PC-3 (cell line): Measurements from ENCODE around the gene EPS8L3. TPM values are rescaled to one million over a fixed set of nuclear protein-coding genes. Genes with fewer than 3 reads are reported as not detected.

ENCODE experiments used
- ATAC-seq: fragments of 200-7000 bp; cut with Tn5 transposase; 2 replicates; pipeline ENCODE4 v1.9.1; 2020; ENCODE audit warnings: mild to moderate bottlenecking, moderate library complexity
- BruUV-seq: library from RNA; stranded (reverse); fragments of 400-500 nt; replicated peaks from 2 replicates; lab custom pipeline; 2021; lab: Mats Ljungman, UMichigan
- CTCF ChIA-PET: fragments of 300-600 bp; sonication (Branson Sonifier 250); formaldehyde crosslinking; loops from one replicate; lab custom pipeline; 2022; ENCODE audit warnings: antibody characterized with exemption; lab: Charles Lee
- POLR2A ChIA-PET: fragments of 300-600 bp; sonication (Branson Sonifier 250); formaldehyde crosslinking; loops from one replicate; lab custom pipeline; 2022; ENCODE audit warnings: antibody characterized with exemption; ENCODE audit not compliant: unreplicated experiment; lab: Charles Lee
- DNase-seq: peaks from one replicate; pipeline ENCODE4 v3.0.0-alpha.2; 2015
- H2AFZ ChIP-seq: fragments of 300-600 bp; sonication (generic); 2 replicates; pipeline ENCODE4 v1.6.0; 2016; ENCODE audit warnings: antibody characterized with exemption, low read length
- H3F3A ChIP-seq: fragments of 300-600 bp; sonication (generic); one replicate; pipeline ENCODE4 v1.6.0; 2017; ENCODE audit warnings: antibody characterized with exemption, low read length, control low read depth, mild to moderate bottlenecking; ENCODE audit not compliant: unreplicated experiment
- H3K27ac ChIP-seq: fragments of 300-600 bp; sonication (generic); 2 replicates; pipeline ENCODE4 v1.5.1; 2016; ENCODE audit warnings: mild to moderate bottlenecking, low read length
- H3K27me3 ChIP-seq: fragments of 300-600 bp; sonication (generic); 2 replicates; pipeline ENCODE4 v1.6.1; 2016; ENCODE audit warnings: low read length, mixed read lengths
- H3K36me3 ChIP-seq: fragments of 300-600 bp; sonication (generic); 2 replicates; pipeline ENCODE4 v1.6.1; 2016; ENCODE audit warnings: low read depth, mixed run types, low read length, mixed read lengths
- H3K4me1 ChIP-seq: fragments of 300-600 bp; sonication (generic); 2 replicates; pipeline ENCODE4 v1.5.1; 2016; ENCODE audit warnings: low read length; ENCODE audit not compliant: insufficient read depth
- H3K4me2 ChIP-seq: fragments of 300-600 bp; sonication (generic); 2 replicates; pipeline ENCODE4 v1.6.0; 2016; ENCODE audit warnings: low read length
- H3K4me3 ChIP-seq: fragments of 300-600 bp; sonication (generic); 2 replicates; pipeline ENCODE4 v1.5.1; 2016; ENCODE audit warnings: mild to moderate bottlenecking, low read length, mixed read lengths
- H3K79me2 ChIP-seq: fragments of 300-600 bp; sonication (generic); 2 replicates; pipeline ENCODE4 v1.6.1; 2017; ENCODE audit warnings: low read length, mixed read lengths
- H3K9ac ChIP-seq: fragments of 300-600 bp; sonication (generic); 2 replicates; pipeline ENCODE4 v1.6.0; 2016; ENCODE audit warnings: mild to moderate bottlenecking, low read length
- H3K9me2 ChIP-seq: fragments of 300-600 bp; sonication (generic); replicated peaks from 2 replicates; pipeline ENCODE4 v1.6.1; 2016; ENCODE audit warnings: mixed run types, low read length, mixed read lengths
- H3K9me3 ChIP-seq: fragments of 300-600 bp; sonication (generic); 2 replicates; pipeline ENCODE4 v1.6.1; 2016; ENCODE audit warnings: low read length, mixed read lengths
- H4K20me1 ChIP-seq: fragments of 300-600 bp; sonication (generic); 2 replicates; pipeline ENCODE4 v1.6.1; 2016; ENCODE audit warnings: low read length, mixed read lengths
- EZH2 ChIP-seq: fragments of 300-600 bp; sonication (generic); IDR thresholded peaks from one replicate; pipeline ENCODE4 v1.6.1; 2017; ENCODE audit warnings: antibody characterized with exemption, mild to moderate bottlenecking, low read length; ENCODE audit not compliant: unreplicated experiment
- EZH2phosphoT487 ChIP-seq: fragments of 300-600 bp; sonication (generic); IDR thresholded peaks from 2 replicates; pipeline ENCODE4 v1.6.1; 2018; ENCODE audit warnings: mild to moderate bottlenecking, antibody characterized with exemption, low read length, borderline replicate concordance
- intact Hi-C: fragments of 100-400 bp; cut with micrococcal nuclease; formaldehyde crosslinking; loops from 2 replicates; pipeline ENCODE4 v1.9.0; 2023
- total RNA-seq: library from RNA; depleted of rRNA; stranded (reverse); fragments of >200 nt; gene quantifications from 2 replicates; pipeline ENCODE4 v1.2.3, GENCODE V29; 2014
- TF ChIP-seq, protein P1 (sequence below): fragments of 300-600 bp; sonication (generic); conservative IDR thresholded peaks from 2 replicates; pipeline ENCODE4 v1.5.1; 2017; ENCODE audit warnings: antibody characterized with exemption, low read depth, mild to moderate bottlenecking, low read length

Gene EPS8L3
- total RNA-seq, 1 experiment from 2014 or later: not detected

GRCh38 chr1:109773203-109773899 lies 9.6 kb upstream of the EPS8L3 start:
- H3K9me3 ChIP-seq: no peaks in the 10 kb centered on the region
- peak; percentile 88 for DNase-seq
- peak overlapping the region; percentile 47; the same call in 1 of the 2 replicates for H2AFZ ChIP-seq
- peak; percentile 88 for ATAC-seq
- no peak overlapping the region for H3K4me2 ChIP-seq
- no peaks in the 10 kb centered on the region for H3K36me3 ChIP-seq
- H3K27me3 ChIP-seq: no peaks in the 10 kb centered on the region
- BruUV-seq: no TSS peak
- no peaks in the 10 kb centered on the region for H4K20me1 ChIP-seq
- H3K79me2 ChIP-seq: no peaks in the 10 kb centered on the region
- H3K9ac ChIP-seq: no peak overlapping the region
- TF ChIP-seq EZH2: no peak
- TF ChIP-seq, protein P1, sequence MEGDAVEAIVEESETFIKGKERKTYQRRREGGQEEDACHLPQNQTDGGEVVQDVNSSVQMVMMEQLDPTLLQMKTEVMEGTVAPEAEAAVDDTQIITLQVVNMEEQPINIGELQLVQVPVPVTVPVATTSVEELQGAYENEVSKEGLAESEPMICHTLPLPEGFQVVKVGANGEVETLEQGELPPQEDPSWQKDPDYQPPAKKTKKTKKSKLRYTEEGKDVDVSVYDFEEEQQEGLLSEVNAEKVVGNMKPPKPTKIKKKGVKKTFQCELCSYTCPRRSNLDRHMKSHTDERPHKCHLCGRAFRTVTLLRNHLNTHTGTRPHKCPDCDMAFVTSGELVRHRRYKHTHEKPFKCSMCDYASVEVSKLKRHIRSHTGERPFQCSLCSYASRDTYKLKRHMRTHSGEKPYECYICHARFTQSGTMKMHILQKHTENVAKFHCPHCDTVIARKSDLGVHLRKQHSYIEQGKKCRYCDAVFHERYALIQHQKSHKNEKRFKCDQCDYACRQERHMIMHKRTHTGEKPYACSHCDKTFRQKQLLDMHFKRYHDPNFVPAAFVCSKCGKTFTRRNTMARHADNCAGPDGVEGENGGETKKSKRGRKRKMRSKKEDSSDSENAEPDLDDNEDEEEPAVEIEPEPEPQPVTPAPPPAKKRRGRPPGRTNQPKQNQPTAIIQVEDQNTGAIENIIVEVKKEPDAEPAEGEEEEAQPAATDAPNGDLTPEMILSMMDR: peak; percentile 97
- CTCF ChIA-PET: interaction anchor here (1.5 to 5.3 kb wide), 2 partner anchors 133 to 211 kb away, joined by 12 to 59 read pairs; partner anchors contain the start of gene AHCYL1
- H3F3A ChIP-seq: no peaks in the 10 kb centered on the region
- peaks cover 14% of the 10 kb centered on the region; the same call in 1 of the 2 replicates for H3K4me1 ChIP-seq
- intact Hi-C loops: loop anchor here (1.0 kb wide), 3 partner anchors 55 to 227 kb away; no protein-coding TSS in a partner anchor
- H3K9me2 ChIP-seq: no peaks in the 10 kb centered on the region
- no peak overlapping the region for H3K4me3 ChIP-seq
- POLR2A ChIA-PET: no interaction called here
- no peak overlapping the region for H3K27ac ChIP-seq

GRCh38 chr1:109772658-109773202 lies 9.0 kb upstream of the EPS8L3 start:
- no peaks in the 10 kb centered on the region for H3K36me3 ChIP-seq
- ChIA-PET POLR2A (no interaction called here), CTCF (no interaction called here)
- no peak for TF ChIP-seq EZH2
- no peak for TF ChIP-seq EZH2phosphoT487
- TF ChIP-seq, protein P1: no peak
- DNase-seq (no peak), ATAC-seq (no peak)
- peaks cover 14% of the 10 kb centered on the region; the same call in 1 of the 2 replicates for H3K4me1 ChIP-seq
- H3K79me2 ChIP-seq: no peaks in the 10 kb centered on the region
- no peak overlapping the region for H3K4me2 ChIP-seq
- no peaks in the 10 kb centered on the region for H3K9me3 ChIP-seq
- no peak overlapping the region for H3K9ac ChIP-seq
- H4K20me1 ChIP-seq: no peaks in the 10 kb centered on the region
- no peaks in the 10 kb centered on the region for H3F3A ChIP-seq
- H2AFZ ChIP-seq: no peak overlapping the region
- BruUV-seq: no TSS peak
- intact Hi-C loops: loop anchor here (1.0 kb wide), 3 partner anchors 54 to 226 kb away; no protein-coding TSS in a partner anchor
- H3K9me2 ChIP-seq: no peaks in the 10 kb centered on the region
- no peak overlapping the region for H3K27ac ChIP-seq
- H3K27me3 ChIP-seq: no peaks in the 10 kb centered on the region
- H3K4me3 ChIP-seq: no peak overlapping the region
